Ishikawa (cell line): ENCODE results near the gene SLC9A4.

Source experiments
- CEBPB ChIP-seq: IDR thresholded peaks from 2 replicates; pipeline ENCODE4 v1.6.1; 2012
- CREB1 ChIP-seq: IDR thresholded peaks from 2 replicates; pipeline ENCODE4 v1.6.1; 2012; ENCODE audit warnings: low read depth
- EGR1 ChIP-seq: IDR thresholded peaks from 2 replicates; pipeline ENCODE4 v1.6.1; 2012
- EP300 ChIP-seq: IDR thresholded peaks from 2 replicates; pipeline ENCODE4 v1.6.1; 2012; ENCODE audit warnings: borderline replicate concordance
- FOXM1 ChIP-seq: IDR thresholded peaks from 2 replicates; pipeline ENCODE4 v1.6.1; 2012; ENCODE audit warnings: low read depth, borderline replicate concordance
- NFIC ChIP-seq: IDR thresholded peaks from 2 replicates; pipeline ENCODE4 v1.6.1; 2012
- RAD21 ChIP-seq: IDR thresholded peaks from 2 replicates; pipeline ENCODE4 v1.6.1; 2012; ENCODE audit warnings: low read depth
- TAF1 ChIP-seq: IDR thresholded peaks from 2 replicates; pipeline ENCODE4 v1.6.1; 2012; ENCODE audit warnings: low read depth, mild to moderate bottlenecking
- TCF12 ChIP-seq: IDR thresholded peaks from 2 replicates; pipeline ENCODE4 v1.6.1; 2012; ENCODE audit warnings: low read depth
- TEAD4 ChIP-seq: IDR thresholded peaks from 2 replicates; pipeline ENCODE4 v1.6.1; 2012
- YY1 ChIP-seq: IDR thresholded peaks from 2 replicates; pipeline ENCODE4 v1.6.1; 2012; ENCODE audit warnings: low read depth
- ZBTB7A ChIP-seq: IDR thresholded peaks from 2 replicates; pipeline ENCODE4 v1.6.1; 2012; ENCODE audit warnings: low read depth
- TF ChIP-seq, protein P1 (sequence below): IDR thresholded peaks from 2 replicates; pipeline ENCODE4 v1.6.1; 2012
- TF ChIP-seq, protein P2 (sequence below): IDR thresholded peaks from 2 replicates; pipeline ENCODE4 v1.6.1; 2012
- TF ChIP-seq, protein P3 (sequence below): IDR thresholded peaks from 2 replicates; pipeline ENCODE4 v1.6.1; 2012; ENCODE audit warnings: low read depth, mild to moderate bottlenecking

The SLC9A4 gene

DNA sequence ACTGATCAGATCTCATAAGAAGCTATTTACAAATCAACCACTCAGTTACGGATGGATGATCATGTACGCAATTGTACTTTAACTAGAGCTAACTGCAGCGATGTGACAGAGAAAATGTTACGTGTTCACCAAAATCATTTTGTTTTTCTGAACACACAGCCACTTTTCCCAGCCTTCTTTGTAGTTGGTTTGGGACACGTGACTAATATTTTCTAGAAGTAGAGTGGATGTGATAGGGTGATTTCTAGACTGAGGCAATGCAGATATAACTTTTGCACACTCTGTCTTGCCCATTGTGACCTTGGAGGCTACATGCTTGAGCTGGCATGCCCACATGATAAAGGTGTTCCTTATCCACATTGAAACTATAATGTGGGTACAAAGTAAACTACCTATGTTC, 9.9 kb upstream of the SLC9A4 start:
- TF ChIP-seq CREB1 (no peak), EP300 (no peak), ZBTB7A (no peak), CEBPB (no peak), EGR1 (no peak), FOXM1 (no peak), TAF1 (no peak), RAD21 (no peak)
- TF ChIP-seq, protein P1, sequence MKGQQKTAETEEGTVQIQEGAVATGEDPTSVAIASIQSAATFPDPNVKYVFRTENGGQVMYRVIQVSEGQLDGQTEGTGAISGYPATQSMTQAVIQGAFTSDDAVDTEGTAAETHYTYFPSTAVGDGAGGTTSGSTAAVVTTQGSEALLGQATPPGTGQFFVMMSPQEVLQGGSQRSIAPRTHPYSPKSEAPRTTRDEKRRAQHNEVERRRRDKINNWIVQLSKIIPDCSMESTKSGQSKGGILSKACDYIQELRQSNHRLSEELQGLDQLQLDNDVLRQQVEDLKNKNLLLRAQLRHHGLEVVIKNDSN: no peak
- TF ChIP-seq, protein P2, sequence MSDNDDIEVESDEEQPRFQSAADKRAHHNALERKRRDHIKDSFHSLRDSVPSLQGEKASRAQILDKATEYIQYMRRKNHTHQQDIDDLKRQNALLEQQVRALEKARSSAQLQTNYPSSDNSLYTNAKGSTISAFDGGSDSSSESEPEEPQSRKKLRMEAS: no peak
- TF ChIP-seq, protein P3, sequence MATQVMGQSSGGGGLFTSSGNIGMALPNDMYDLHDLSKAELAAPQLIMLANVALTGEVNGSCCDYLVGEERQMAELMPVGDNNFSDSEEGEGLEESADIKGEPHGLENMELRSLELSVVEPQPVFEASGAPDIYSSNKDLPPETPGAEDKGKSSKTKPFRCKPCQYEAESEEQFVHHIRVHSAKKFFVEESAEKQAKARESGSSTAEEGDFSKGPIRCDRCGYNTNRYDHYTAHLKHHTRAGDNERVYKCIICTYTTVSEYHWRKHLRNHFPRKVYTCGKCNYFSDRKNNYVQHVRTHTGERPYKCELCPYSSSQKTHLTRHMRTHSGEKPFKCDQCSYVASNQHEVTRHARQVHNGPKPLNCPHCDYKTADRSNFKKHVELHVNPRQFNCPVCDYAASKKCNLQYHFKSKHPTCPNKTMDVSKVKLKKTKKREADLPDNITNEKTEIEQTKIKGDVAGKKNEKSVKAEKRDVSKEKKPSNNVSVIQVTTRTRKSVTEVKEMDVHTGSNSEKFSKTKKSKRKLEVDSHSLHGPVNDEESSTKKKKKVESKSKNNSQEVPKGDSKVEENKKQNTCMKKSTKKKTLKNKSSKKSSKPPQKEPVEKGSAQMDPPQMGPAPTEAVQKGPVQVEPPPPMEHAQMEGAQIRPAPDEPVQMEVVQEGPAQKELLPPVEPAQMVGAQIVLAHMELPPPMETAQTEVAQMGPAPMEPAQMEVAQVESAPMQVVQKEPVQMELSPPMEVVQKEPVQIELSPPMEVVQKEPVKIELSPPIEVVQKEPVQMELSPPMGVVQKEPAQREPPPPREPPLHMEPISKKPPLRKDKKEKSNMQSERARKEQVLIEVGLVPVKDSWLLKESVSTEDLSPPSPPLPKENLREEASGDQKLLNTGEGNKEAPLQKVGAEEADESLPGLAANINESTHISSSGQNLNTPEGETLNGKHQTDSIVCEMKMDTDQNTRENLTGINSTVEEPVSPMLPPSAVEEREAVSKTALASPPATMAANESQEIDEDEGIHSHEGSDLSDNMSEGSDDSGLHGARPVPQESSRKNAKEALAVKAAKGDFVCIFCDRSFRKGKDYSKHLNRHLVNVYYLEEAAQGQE: no peak

- TF ChIP-seq FOXM1 (no peak), RAD21 (no peak), ZBTB7A (no peak), CREB1 (no peak), TEAD4 (no peak), EGR1 (no peak), NFIC (no peak), CEBPB (no peak), EP300 (no peak), TAF1 (no peak), TCF12 (no peak), YY1 (no peak)
- TF ChIP-seq, protein P2: no peak
- TF ChIP-seq, protein P1: no peak
- TF ChIP-seq, protein P3: no peak
These were observed 2.9 kb upstream of the SLC9A4 start for GRCh38 chr2:102470168-102470567.

DNA sequence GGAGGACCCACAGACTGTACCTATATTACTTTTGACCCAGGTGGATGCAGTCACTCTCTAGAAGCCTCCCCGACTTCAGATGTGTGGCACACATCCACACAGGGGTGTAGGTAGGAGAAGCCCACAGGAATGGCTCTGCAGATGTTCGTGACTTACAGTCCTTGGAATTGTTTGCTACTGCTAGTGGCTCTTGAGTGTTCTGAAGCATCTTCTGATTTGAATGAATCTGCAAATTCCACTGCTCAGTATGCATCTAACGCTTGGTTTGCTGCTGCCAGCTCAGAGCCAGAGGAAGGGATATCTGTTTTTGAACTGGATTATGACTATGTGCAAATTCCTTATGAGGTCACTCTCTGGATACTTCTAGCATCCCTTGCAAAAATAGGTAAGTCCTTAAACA, 605 bp downstream of the SLC9A4 start:
- TF ChIP-seq, protein P2: no peak
- TF ChIP-seq EGR1 (no peak), CEBPB (no peak), CREB1 (no peak)

GRCh38 chr2:102474785-102475184, 1.8 kb downstream of the SLC9A4 start:
- no peak for TF ChIP-seq CEBPB
- TF ChIP-seq EGR1: no peak
- TF ChIP-seq, protein P1: no peak
- no peak for TF ChIP-seq TCF12
- no peak for TF ChIP-seq NFIC
- TF ChIP-seq TAF1: no peak
- no peak for TF ChIP-seq EP300
- TF ChIP-seq, protein P2: no peak
- no peak for TF ChIP-seq YY1
- TF ChIP-seq RAD21: no peak
- TF ChIP-seq FOXM1: no peak
- TF ChIP-seq CREB1: no peak
- no peak for TF ChIP-seq TEAD4
- no peak for TF ChIP-seq ZBTB7A
- TF ChIP-seq, protein P3: no peak
